Measurements from ENCODE around the gene KLF13.

Gene KLF13

DNA sequence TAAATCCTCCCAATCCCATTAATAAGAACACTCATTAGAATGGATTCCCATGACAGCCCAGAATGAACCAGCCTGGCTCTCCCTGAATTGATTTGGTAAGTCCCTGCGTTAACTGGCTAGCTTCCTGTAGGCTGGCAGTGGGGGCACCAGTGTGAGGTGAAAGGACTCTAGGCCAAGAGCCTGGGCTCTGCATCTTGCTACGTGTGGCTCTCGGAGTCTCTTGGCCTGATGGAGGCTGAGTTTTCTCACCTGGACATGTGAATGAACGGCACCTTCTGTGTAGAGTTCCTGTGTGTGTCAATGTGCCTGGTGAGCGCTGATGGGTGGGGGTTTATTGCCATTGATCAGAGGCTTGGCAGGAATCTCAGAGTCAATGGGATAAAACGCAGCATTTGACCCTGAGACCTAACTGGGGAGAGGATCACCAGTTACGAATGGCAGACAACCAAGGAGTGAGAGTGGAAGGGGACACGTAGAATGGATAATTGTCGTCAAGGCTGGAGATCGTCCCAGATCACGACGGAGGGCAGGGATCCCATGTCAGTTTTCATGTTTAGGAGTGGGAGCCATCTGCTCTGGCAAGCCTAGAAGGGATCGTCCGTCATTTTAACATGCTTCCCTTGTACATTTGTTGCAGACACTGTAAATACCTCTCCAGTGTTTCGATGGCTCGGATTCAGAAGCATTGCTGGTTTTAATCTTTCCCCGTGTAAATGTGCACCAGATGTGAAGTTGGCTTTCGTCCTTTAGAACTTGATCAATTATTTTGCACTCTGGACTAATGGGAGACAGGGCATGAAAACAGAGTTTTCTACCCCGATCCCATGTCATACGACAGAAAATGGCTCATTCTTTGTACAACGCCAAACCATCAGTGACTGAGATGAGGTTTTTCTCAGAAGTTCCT is 9.0 kb upstream of the KLF13 start:
- Histone ChIP-seq H3K27me3 (ENCODE audit: insufficient read depth, low read length) (no peaks in the 10 kb centered on the region), H2AFZ (ENCODE audit: insufficient read depth, low read length, poor library complexity) (no peak overlapping the region), H2BK5ac (ENCODE audit: low read depth, low read length, poor library complexity) (no peak overlapping the region), H3K9me3 (ENCODE audit: insufficient read depth, low read depth, low read length) (peaks cover 2% of the 10 kb centered on the region), H4K91ac (ENCODE audit: low read depth, low read length) (no peak overlapping the region), H3K14ac (ENCODE audit: low read length) (no peak overlapping the region), H3K79me1 (ENCODE audit: low read length) (no peaks in the 10 kb centered on the region), H2BK120ac (ENCODE audit: insufficient read depth, low read length, poor library complexity) (no peak overlapping the region), H3K4me3 (ENCODE audit: low read depth, low read length) (no peak overlapping the region), H3K23ac (ENCODE audit: low read length) (no peak overlapping the region), H3K4me1 (ENCODE audit: control insufficient read depth in 1 of 2, insufficient read depth in 2 of 2, low read length in 2 of 2) (no peaks in the 10 kb centered on the region), H3K4me2 (ENCODE audit: low read length) (no peak overlapping the region), H2BK12ac (ENCODE audit: low read length) (no peak overlapping the region), H3K79me2 (ENCODE audit: control insufficient read depth, insufficient read depth, low read length, poor library complexity) (no peaks in the 10 kb centered on the region), H4K12ac (ENCODE audit: low read depth, low read length) (no peak overlapping the region), H3K4ac (ENCODE audit: low read depth, low read length) (no peak overlapping the region), H3K27ac (ENCODE audit: low read depth, low read length) (no peak overlapping the region), H3K36me3 (ENCODE audit: control insufficient read depth in 1 of 2, insufficient read depth in 2 of 2, low read length in 2 of 2) (no peaks in the 10 kb centered on the region), H3K9ac (ENCODE audit: low read length) (no peak overlapping the region), H3K18ac (ENCODE audit: low read length) (no peak overlapping the region), H4K8ac (ENCODE audit: low read depth, low read length) (no peak overlapping the region), H2AK5ac (ENCODE audit: low read length) (no peak overlapping the region)
- DNase-seq: no peak
- WGBS (ENCODE audit: extremely low coverage, insufficient coverage, insufficient read length): no CpG with 5 or more reads among the region's 21 CpGs

DNA sequence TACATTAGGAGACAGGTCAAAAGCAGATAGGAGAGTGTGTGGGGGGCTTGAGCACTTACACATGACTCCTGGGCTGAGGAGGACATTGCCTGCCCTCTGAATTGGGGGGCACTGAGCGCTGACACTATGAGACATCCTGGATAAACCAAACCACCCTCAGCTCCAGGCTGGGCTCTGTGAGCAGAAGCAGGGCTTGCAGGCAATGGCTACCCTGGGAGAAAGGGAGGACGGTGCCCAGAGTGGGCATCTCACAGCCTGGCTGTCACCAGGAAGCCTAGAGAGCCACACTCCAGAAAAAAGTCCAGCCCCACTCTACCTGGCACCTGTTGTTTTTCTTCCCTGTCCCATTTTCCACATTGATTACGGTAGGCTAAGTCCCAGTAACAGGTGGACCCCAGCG is 8.2 kb upstream of the KLF13 start:
- Histone ChIP-seq H4K12ac (ENCODE audit: low read depth, low read length) (no peak overlapping the region), H3K9ac (ENCODE audit: low read length) (no peak overlapping the region), H3K14ac (ENCODE audit: low read length) (no peak overlapping the region), H4K91ac (ENCODE audit: low read depth, low read length) (no peak overlapping the region), H3K23ac (ENCODE audit: low read length) (no peak overlapping the region), H3K79me1 (ENCODE audit: low read length) (no peaks in the 10 kb centered on the region), H3K4ac (ENCODE audit: low read depth, low read length) (no peak overlapping the region), H3K4me3 (ENCODE audit: low read depth, low read length) (no peak overlapping the region), H3K27ac (ENCODE audit: low read depth, low read length) (no peak overlapping the region), H2BK120ac (ENCODE audit: insufficient read depth, low read length, poor library complexity) (no peak overlapping the region), H3K4me1 (ENCODE audit: control insufficient read depth in 1 of 2, insufficient read depth in 2 of 2, low read length in 2 of 2) (no peaks in the 10 kb centered on the region), H3K4me2 (ENCODE audit: low read length) (no peak overlapping the region), H4K8ac (ENCODE audit: low read depth, low read length) (no peak overlapping the region), H2AFZ (ENCODE audit: insufficient read depth, low read length, poor library complexity) (no peak overlapping the region), H2BK5ac (ENCODE audit: low read depth, low read length, poor library complexity) (no peak overlapping the region), H2BK12ac (ENCODE audit: low read length) (no peak overlapping the region), H3K79me2 (ENCODE audit: control insufficient read depth, insufficient read depth, low read length, poor library complexity) (no peaks in the 10 kb centered on the region), H3K27me3 (ENCODE audit: insufficient read depth, low read length) (no peaks in the 10 kb centered on the region), H3K9me3 (ENCODE audit: insufficient read depth, low read depth, low read length) (peaks cover 2% of the 10 kb centered on the region), H3K18ac (ENCODE audit: low read length) (no peak overlapping the region), H2AK5ac (ENCODE audit: low read length) (no peak overlapping the region), H3K36me3 (ENCODE audit: control insufficient read depth in 1 of 2, insufficient read depth in 2 of 2, low read length in 2 of 2) (no peaks in the 10 kb centered on the region)
- no peak for DNase-seq
- WGBS (ENCODE audit: extremely low coverage, insufficient coverage, insufficient read length): no CpG with 5 or more reads among the region's 4 CpGs

DNA sequence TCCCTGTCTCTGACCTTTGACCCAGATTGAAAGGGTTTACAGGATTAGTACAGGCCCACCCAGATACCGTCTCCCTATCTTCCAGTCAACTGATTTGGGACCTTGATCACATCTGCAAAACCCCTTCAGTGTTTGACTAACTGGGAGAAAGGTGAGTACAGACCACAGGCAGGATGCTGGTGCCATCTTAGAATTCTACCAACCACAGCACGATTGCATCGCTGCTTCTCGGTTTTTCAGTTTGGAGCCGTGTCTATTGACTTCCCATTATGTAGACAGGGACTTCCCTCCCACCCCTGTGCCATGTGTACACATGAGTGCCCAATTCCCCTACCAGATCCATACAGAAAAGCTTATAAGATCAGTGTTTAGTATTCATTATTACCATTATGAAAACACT is 6.6 kb upstream of the KLF13 start:
- Histone ChIP-seq H3K9me3 (ENCODE audit: insufficient read depth, low read depth, low read length) (peaks cover 2% of the 10 kb centered on the region), H3K18ac (ENCODE audit: low read length) (no peak overlapping the region), H3K27ac (ENCODE audit: low read depth, low read length) (no peak overlapping the region), H3K23ac (ENCODE audit: low read length) (no peak overlapping the region), H3K4ac (ENCODE audit: low read depth, low read length) (no peak overlapping the region), H4K91ac (ENCODE audit: low read depth, low read length) (no peak overlapping the region), H2AK5ac (ENCODE audit: low read length) (no peak overlapping the region), H3K79me1 (ENCODE audit: low read length) (no peaks in the 10 kb centered on the region), H2BK120ac (ENCODE audit: insufficient read depth, low read length, poor library complexity) (no peak overlapping the region), H2AFZ (ENCODE audit: insufficient read depth, low read length, poor library complexity) (no peak overlapping the region), H2BK5ac (ENCODE audit: low read depth, low read length, poor library complexity) (no peak overlapping the region), H3K79me2 (ENCODE audit: control insufficient read depth, insufficient read depth, low read length, poor library complexity) (no peaks in the 10 kb centered on the region), H3K14ac (ENCODE audit: low read length) (no peak overlapping the region), H2BK12ac (ENCODE audit: low read length) (no peak overlapping the region), H4K12ac (ENCODE audit: low read depth, low read length) (no peak overlapping the region), H3K4me1 (ENCODE audit: control insufficient read depth in 1 of 2, insufficient read depth in 2 of 2, low read length in 2 of 2) (peaks cover under 1% of the 10 kb centered on the region in 2 experiments), H4K8ac (ENCODE audit: low read depth, low read length) (no peak overlapping the region), H3K4me2 (ENCODE audit: low read length) (no peak overlapping the region), H3K27me3 (ENCODE audit: insufficient read depth, low read length) (no peaks in the 10 kb centered on the region), H3K36me3 (ENCODE audit: control insufficient read depth in 1 of 2, insufficient read depth in 2 of 2, low read length in 2 of 2) (no peaks in the 10 kb centered on the region), H3K9ac (ENCODE audit: low read length) (no peak overlapping the region), H3K4me3 (ENCODE audit: low read depth, low read length) (no peak overlapping the region)
- DNase-seq: no peak
- no CpG with 5 or more reads among the region's 5 CpGs for WGBS (ENCODE audit: extremely low coverage, insufficient coverage, insufficient read length)

DNA sequence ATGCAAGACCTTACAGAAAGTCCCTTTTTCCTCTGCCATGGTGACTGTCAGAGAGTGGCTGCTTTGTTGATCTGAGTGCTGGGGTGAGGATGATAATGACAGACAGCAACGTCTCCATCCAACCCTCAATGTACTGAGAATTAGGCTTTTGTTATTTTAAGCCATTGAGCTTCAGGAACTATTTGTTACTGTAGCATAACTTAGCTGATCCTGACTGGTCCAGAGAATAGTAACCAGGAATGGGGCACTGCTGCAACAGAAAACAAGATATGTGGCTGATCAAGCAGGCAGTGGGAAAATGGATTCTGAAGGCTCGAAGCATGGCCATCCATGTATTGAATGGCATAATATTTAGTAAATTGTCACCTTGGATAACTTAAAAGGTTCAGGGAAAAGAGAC is 5.2 kb upstream of the KLF13 start:
- DNase-seq: no peak
- peaks cover 9% of the 10 kb centered on the region for H3K79me1 ChIP-seq (ENCODE audit: low read length)
- no peak overlapping the region for H3K4me3 ChIP-seq (ENCODE audit: low read depth, low read length)
- no peak overlapping the region for H4K8ac ChIP-seq (ENCODE audit: low read depth, low read length)
- H3K79me2 ChIP-seq (ENCODE audit: control insufficient read depth, insufficient read depth, low read length, poor library complexity): peaks cover 5% of the 10 kb centered on the region
- no peak overlapping the region for H3K23ac ChIP-seq (ENCODE audit: low read length)
- peaks cover 5% of the 10 kb centered on the region in 2 experiments for H3K4me1 ChIP-seq (ENCODE audit: control insufficient read depth in 1 of 2, insufficient read depth in 2 of 2, low read length in 2 of 2)
- H4K12ac ChIP-seq (ENCODE audit: low read depth, low read length): no peak overlapping the region
- no peak overlapping the region for H4K91ac ChIP-seq (ENCODE audit: low read depth, low read length)
- no peaks in the 10 kb centered on the region for H3K27me3 ChIP-seq (ENCODE audit: insufficient read depth, low read length)
- H2BK12ac ChIP-seq (ENCODE audit: low read length): no peak overlapping the region
- H3K18ac ChIP-seq (ENCODE audit: low read length): no peak overlapping the region
- H2AFZ ChIP-seq (ENCODE audit: insufficient read depth, low read length, poor library complexity): no peak overlapping the region
- no peak overlapping the region for H2BK5ac ChIP-seq (ENCODE audit: low read depth, low read length, poor library complexity)
- no peak overlapping the region for H3K9ac ChIP-seq (ENCODE audit: low read length)
- H3K4ac ChIP-seq (ENCODE audit: low read depth, low read length): no peak overlapping the region
- no peak overlapping the region for H2BK120ac ChIP-seq (ENCODE audit: insufficient read depth, low read length, poor library complexity)
- no peaks in the 10 kb centered on the region for H3K36me3 ChIP-seq (ENCODE audit: control insufficient read depth in 1 of 2, insufficient read depth in 2 of 2, low read length in 2 of 2)
- H3K27ac ChIP-seq (ENCODE audit: low read depth, low read length): no peak overlapping the region
- WGBS (ENCODE audit: extremely low coverage, insufficient coverage, insufficient read length): no CpG with 5 or more reads among the region's 2 CpGs
- no peak overlapping the region for H3K4me2 ChIP-seq (ENCODE audit: low read length)
- no peaks in the 10 kb centered on the region for H3K9me3 ChIP-seq (ENCODE audit: insufficient read depth, low read depth, low read length)
- no peak overlapping the region for H2AK5ac ChIP-seq (ENCODE audit: low read length)
- no peak overlapping the region for H3K14ac ChIP-seq (ENCODE audit: low read length)
